ELF-1 (cell line): ENCODE measurements around the gene TPM2.

Experiments used
- DNase-seq: peaks from one replicate; pipeline ENCODE4 v3.0.0-alpha.2; 2016; ENCODE audit warnings: low read depth, low spot score

The TPM2 gene

DNA sequence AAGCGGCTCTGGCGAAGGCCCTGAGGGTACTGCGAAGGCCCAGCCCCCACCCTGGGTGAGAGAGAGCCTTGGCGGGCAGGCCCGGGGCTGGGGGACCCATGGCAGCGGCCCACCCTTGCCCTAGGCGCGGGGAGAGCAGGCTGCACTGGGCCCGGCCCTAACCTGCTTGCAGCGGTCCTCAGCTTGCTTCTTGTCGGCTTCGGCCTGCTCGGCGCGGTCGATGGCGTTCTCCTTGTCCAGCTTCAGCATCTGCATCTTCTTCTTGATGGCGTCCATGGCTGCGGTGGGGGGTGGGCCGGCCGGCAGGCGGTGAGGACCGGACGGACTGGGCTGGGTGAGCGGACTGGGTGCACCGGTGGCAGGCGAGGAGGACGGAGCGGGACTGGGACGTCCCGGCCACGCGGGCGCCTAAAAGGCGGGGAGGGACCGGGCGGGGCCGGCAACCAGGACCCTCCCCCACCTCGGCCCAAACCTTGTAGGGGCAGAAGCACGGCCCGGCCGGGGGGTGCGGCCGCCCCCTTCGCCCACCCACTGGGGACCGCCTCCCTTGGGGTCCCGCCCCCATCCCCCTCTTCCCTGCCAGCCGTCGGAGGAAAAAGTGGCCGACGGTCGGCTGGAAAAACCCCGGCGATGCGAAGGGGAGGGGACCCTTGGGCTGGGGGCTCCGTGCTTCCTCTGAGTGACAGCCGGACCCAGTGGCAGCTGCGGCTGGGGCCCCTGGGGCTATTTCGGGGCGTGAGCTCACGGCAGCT, at the start of gene TPM2:
TSS of gene TPM2 (minus strand) at position 384 of the 752 bp plus-strand sequence. CDS start at position 276, 108 bp downstream.
- peak; percentile 86 for DNase-seq

- no peak for DNase-seq
Observed at GRCh38 chr9:35738924-35739323, 49.2 kb upstream of the TPM2 start.

GRCh38 chr9:35738186-35738585, 48.5 kb upstream of the TPM2 start:
- no peak for DNase-seq

DNA sequence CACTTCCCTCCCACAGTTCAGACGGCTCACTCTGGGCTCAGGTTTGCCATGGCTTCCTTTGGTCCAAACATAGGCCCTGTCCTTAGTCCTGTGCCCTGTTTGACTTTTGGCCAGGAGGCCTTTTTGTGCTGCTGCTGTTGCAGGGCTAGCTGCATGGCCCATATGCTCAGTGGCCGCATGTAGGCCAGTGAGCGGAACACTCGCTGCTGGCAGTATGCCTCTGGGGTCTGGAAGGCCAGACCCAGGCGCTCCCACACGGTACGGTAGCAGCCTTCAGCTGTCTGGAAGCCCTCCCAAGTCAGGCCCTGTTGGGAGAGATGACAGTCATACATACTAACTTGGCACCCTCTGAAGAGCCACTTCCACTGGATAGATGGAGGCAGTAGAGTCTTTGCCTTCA, 47.4 kb upstream of the TPM2 start:
- DNase-seq = no peak

- peak; percentile 88 for DNase-seq
Observed at GRCh38 chr9:35736201-35736633, 46.5 kb upstream of the TPM2 start.

- no peak for DNase-seq
Observed at GRCh38 chr9:35734096-35734495, 44.4 kb upstream of the TPM2 start.

DNA sequence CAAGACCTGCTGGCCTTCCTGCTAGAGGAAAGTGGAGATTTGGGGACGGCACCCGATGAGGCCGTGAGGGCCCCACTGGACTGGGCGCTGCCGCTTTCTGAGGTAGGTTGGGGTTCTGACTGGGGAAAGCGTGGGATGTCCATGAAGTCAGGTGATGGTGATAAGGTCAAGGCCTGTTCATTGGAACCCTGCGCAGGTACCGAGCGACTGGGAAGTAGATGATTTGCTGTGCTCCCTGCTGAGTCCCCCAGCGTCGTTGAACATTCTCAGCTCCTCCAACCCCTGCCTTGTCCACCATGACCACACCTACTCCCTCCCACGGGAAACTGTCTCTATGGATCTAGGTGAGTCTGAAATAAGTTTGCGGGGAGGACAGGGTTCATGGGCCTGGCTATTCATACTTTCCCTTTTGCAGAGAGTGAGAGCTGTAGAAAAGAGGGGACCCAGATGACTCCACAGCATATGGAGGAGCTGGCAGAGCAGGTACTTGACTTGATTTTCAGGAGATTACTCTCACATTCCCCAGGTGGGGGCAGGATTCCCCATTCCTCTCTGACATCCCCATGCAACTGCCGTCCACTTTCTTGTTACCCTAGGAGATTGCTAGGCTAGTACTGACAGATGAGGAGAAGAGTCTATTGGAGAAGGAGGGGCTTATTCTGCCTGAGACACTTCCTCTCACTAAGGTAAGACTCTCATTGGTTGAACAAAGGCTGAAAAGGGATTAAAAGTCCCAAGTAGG, 43.2 kb upstream of the TPM2 start:
- peak; percentile 76 for DNase-seq

DNA sequence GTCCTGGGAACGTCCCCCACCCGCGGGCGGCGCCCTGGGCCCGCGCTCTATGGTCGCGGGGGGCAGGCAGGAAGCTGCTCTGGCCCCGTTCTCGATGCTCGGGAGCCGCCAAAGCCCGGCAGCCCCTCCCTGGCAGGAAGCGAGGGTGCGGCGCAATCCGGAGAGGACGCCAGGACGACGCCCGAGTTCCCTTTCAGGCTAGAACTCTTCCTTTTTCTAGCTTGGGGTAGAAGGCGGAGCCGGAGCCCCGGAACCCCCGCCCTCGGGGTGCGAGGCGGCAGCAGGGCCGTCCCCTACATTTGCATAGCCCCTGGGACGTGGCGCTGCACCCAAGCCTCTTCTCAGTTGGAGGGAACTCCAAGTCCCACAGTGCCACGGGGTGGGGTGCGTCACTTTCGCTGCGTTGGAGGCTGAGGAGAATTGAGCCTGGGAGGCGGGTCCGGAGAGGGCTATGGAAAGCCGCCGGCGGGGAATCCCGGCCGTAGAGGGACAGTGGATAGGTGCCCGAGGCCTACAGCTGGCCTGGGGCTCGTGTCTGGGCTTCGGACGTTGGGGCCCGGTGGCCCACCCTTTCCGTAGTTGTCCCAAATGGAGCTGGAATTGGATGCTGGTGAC, 42.6 kb upstream of the TPM2 start, which contains the start of the genes CREB3 and TLN1:
TSS of gene CREB3 (plus strand) at position 482 of the 615 bp plus-strand sequence. CDS start at position 589, 107 bp downstream.
TSS of gene TLN1 (minus strand) at position 11 of the 615 bp plus-strand sequence. CDS start 6,501 bp downstream, outside the sequence.
- DNase-seq = peak; percentile 98

GRCh38 chr9:35731415-35732184, 41.9 kb upstream of the TPM2 start:
- DNase-seq = peak; percentile 47

DNA sequence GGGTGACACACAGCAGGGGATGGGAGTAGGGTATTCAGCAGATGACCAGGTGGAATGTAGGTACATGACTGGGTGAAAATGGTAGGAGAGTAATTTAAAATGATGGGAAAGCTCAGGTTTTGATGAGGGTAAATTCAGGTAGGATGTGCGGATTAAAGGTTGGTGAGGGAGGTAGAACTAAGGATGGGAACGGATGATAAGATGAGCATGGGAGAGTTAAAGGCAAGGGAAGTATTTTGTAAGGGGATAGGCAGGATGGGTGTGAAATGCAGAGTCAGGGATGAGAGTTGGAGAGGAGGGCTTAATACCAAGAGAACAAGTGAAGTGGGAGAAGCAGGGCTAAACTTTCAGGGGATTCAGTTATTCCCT, 40.7 kb upstream of the TPM2 start:
- no peak for DNase-seq

- DNase-seq = peak; percentile 75
Observed at GRCh38 chr9:35729700-35730485, 40.2 kb upstream of the TPM2 start.

GRCh38 chr9:35729101-35729500, 39.4 kb upstream of the TPM2 start:
- no peak for DNase-seq

DNA sequence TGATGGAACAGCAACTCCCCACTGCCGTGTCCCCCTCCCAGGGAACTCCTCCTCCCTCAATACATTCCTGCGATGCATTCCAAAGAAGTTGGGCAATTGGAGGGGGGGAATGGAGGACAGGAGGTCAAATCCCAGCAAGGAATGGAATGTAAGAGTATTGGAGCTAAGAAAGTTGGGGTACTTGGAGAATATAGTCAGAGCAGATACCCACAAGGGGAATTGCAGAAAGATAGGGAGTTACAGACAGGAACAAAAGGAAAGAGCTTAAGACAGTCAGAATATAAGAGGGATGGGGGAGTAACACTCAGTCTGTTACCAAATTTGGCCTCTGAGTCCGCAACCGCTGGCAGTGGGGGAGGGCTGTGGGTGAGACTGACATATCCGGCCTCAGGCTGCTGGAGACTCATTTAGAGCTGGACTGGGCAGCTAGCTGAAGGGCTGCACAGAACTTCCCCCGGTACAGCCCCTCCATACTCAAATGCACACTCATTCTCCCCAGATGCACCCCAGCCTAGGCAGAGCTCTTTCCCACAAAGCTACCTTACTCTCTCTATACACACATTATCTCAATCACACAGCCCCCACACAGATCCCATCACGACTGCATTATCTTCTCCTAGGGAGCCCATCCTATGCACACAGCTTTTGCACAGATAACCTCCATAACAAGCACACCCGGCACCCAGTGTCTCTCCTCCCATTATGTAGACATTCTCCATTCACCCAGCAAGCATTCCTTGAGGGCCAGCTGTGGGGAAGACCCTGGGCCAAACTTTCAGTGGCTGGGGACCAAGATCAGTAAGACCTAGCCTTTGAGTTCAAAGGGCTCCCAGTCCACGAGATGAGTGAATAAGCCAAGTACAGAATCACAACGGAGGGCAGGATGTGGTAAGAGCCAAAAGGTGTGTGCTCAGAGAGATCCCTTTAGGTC, 38.6 kb upstream of the TPM2 start:
- peak; percentile 82 for DNase-seq

GRCh38 chr9:35727676-35728040, 37.9 kb upstream of the TPM2 start:
- DNase-seq = peak; percentile 29

DNA sequence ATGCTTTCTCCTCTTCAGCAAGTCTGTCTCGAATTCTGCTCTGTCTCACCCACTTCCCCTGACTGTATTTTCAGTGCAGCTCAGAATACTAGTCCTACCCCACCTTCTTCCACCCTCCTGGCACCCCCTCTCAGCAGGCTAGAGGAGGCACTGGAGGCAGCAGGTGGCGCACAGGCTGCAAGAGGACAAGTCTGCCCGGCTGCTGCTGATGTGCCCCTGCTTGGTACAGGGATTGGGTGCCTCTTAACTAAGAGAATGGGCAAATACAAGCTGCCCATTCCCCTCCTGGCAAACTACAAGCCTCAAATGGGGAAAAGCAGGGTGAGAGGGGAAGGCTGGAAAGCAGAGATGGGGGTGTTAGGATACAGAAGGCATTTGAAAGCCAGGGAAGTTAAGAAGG, 37.2 kb upstream of the TPM2 start:
- DNase-seq = no peak

- no peak for DNase-seq
Observed at GRCh38 chr9:35725362-35725761, 35.6 kb upstream of the TPM2 start.

GRCh38 chr9:35723908-35724307, 34.2 kb upstream of the TPM2 start:
- no peak for DNase-seq

DNA sequence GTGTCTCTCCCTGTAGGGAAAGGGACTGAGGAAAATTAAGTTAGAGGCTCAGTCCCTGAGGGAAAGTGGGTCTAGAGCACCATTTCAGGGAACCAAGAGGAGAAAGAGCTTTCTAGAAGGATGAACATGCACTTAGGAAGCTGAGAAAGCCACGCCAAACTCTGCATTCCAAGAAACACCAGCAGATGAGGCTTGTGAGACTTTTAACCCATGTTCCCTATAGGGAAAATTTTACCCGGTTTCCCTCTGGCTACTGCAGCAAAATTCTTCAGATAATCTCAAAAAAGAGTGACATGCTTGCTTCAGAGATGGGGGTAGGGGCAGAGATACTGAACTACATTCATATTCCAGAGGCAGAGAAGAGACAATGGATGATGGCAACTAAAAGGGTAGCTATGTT, 33.7 kb upstream of the TPM2 start:
- DNase-seq = no peak

DNA sequence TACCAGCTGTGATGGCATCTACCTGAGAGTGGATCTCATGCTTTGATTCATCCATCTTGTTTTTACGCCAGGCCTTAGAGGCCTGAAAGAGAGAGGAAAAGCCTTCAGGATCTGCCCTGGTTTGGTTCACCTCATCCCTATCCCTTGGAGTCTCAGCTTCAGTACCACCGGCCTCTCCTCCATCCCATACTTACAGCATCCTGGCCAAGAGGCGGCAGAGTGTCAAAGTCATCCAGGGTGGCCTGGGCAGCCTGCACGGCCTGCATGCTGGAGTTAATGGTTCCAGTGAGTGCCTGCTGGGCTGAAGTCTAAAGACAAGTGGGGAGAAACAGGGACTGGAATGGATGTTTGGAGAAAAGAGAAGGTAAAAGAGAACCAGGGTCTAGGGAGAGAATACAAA, 29.8 kb upstream of the TPM2 start:
- DNase-seq = no peak
